Ishikawa (cell line): ENCODE measurements around the gene CARD18.

Experiments used
- CEBPB ChIP-seq: IDR thresholded peaks from 2 replicates; pipeline ENCODE4 v1.6.1; 2012
- CREB1 ChIP-seq: IDR thresholded peaks from 2 replicates; pipeline ENCODE4 v1.6.1; 2012; ENCODE audit warnings: low read depth
- EGR1 ChIP-seq: IDR thresholded peaks from 2 replicates; pipeline ENCODE4 v1.6.1; 2012
- EP300 ChIP-seq: IDR thresholded peaks from 2 replicates; pipeline ENCODE4 v1.6.1; 2012; ENCODE audit warnings: borderline replicate concordance
- FOXM1 ChIP-seq: IDR thresholded peaks from 2 replicates; pipeline ENCODE4 v1.6.1; 2012; ENCODE audit warnings: low read depth, borderline replicate concordance
- MAX ChIP-seq: IDR thresholded peaks from 2 replicates; pipeline ENCODE4 v1.6.1; 2012
- NFIC ChIP-seq: IDR thresholded peaks from 2 replicates; pipeline ENCODE4 v1.6.1; 2012
- RAD21 ChIP-seq: IDR thresholded peaks from 2 replicates; pipeline ENCODE4 v1.6.1; 2012; ENCODE audit warnings: low read depth
- REST ChIP-seq: IDR thresholded peaks from 2 replicates; pipeline ENCODE4 v1.6.1; 2012; ENCODE audit warnings: low read depth, mild to moderate bottlenecking
- TAF1 ChIP-seq: IDR thresholded peaks from 2 replicates; pipeline ENCODE4 v1.6.1; 2012; ENCODE audit warnings: low read depth, mild to moderate bottlenecking
- TCF12 ChIP-seq: IDR thresholded peaks from 2 replicates; pipeline ENCODE4 v1.6.1; 2012; ENCODE audit warnings: low read depth
- TEAD4 ChIP-seq: IDR thresholded peaks from 2 replicates; pipeline ENCODE4 v1.6.1; 2012
- USF1 ChIP-seq: IDR thresholded peaks from 2 replicates; pipeline ENCODE4 v1.6.1; 2012
- YY1 ChIP-seq: IDR thresholded peaks from 2 replicates; pipeline ENCODE4 v1.6.1; 2012; ENCODE audit warnings: low read depth
- ZBTB7A ChIP-seq: IDR thresholded peaks from 2 replicates; pipeline ENCODE4 v1.6.1; 2012; ENCODE audit warnings: low read depth

CARD18 gene

GRCh38 chr11:105100981-105101630 lies 38.5 kb downstream of the CARD18 start:
- TF ChIP-seq YY1 (no peak), TCF12 (no peak), FOXM1 (no peak), REST (no peak), TAF1 (no peak), USF1 (no peak), CEBPB (no peak), CREB1 (no peak), TEAD4 (no peak), MAX (no peak), EP300 (no peak), ZBTB7A (no peak), EGR1 (no peak), NFIC (no peak), RAD21 (no peak)

- no peak for TF ChIP-seq MAX
- no peak for TF ChIP-seq CREB1
- TF ChIP-seq TCF12, result no peak
- TF ChIP-seq ZBTB7A, result no peak
- TF ChIP-seq USF1, result no peak
- TF ChIP-seq CEBPB, result no peak
- TF ChIP-seq TAF1, result no peak
- TF ChIP-seq REST, result no peak
- no peak for TF ChIP-seq EGR1
- no peak for TF ChIP-seq EP300
- TF ChIP-seq FOXM1, result no peak
Observed at GRCh38 chr11:105100206-105100605, 39.4 kb downstream of the CARD18 start.

GRCh38 chr11:105092256-105093239 lies 47.0 kb downstream of the CARD18 start:
- TF ChIP-seq CREB1 (no peak), TEAD4 (no peak)
